Activated CD4-positive, alpha-beta T cell treated with anti-CD3 and anti-CD28 coated beads, Interleukin-2, amount 50 U/mL, for 4 hours (primary cell): ENCODE measurements around the gene HSDL1.

Source experiments
- DNase-seq, 2 experiments: peaks; one replicate each; pipeline ENCODE4 v3.0.0-alpha.2; 2020

Gene HSDL1

GRCh38 chr16:84175350-84176081, 30.5 kb upstream of the HSDL1 start:
- DNase-seq: peak; percentile 38 to 46

DNA sequence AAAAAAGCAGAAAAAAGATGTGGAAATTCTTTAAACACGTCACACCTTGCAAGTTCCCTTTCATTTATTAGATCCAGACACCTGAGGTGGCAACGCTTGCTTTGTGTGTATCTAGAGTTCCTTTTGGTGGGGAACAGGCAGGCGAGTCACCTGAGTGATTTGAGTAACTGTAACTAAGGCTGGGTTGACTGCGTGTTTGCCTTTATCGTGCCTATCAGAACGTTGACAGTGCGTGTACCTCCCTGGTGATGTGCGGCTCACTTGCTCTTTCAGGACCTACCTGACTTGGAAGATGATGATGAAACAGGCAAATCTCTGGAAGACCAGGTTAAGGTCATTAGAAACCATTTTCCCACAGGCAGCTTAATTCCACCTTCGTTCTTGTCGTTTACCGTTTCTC, 29.4 kb upstream of the HSDL1 start:
- DNase-seq: no peak

GRCh38 chr16:84169765-84170310, 24.9 kb upstream of the HSDL1 start:
- no peak for DNase-seq

- DNase-seq: no peak
These were observed 22.1 kb upstream of the HSDL1 start for GRCh38 chr16:84166796-84167695.

DNA sequence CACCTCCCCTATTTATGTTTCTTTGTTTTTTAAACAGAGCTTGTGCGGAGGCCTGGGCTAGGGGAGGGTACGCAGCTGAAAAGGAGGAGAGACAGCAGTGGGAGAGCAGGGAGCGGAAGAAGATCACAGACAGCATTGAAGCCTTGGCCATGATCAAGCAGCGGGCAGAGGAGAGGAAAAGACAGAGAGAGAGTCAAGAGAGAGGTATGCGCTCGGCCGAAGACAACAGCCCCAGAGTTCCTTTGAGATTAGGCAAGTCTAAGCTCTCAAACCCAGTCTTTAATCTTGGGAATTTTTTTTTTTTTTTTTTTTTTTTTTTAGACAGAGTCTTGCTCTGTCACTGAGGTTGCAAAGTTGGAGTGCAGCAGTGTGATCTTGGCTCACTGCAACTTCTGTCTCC, 20.8 kb upstream of the HSDL1 start:
- no peak for DNase-seq

DNA sequence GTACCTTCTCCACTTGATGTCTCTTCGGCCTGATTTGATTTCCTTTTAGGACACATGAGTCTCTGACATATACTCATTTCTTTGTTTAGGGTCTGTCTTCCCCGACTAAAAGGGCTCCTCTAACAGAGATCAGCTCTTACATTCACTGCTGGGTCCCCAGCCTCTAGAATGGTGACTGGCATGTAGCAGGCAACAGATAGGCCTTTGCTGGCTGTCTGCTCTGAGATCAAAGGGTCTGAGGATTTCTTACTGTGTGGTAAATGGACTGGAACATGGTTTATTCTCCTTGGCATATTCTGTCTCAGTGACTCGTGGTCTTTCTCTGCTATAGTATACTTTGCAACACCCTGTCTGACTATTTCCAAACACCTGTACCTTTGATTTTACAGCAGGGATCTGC, 16.8 kb upstream of the HSDL1 start:
- no peak for DNase-seq

DNA sequence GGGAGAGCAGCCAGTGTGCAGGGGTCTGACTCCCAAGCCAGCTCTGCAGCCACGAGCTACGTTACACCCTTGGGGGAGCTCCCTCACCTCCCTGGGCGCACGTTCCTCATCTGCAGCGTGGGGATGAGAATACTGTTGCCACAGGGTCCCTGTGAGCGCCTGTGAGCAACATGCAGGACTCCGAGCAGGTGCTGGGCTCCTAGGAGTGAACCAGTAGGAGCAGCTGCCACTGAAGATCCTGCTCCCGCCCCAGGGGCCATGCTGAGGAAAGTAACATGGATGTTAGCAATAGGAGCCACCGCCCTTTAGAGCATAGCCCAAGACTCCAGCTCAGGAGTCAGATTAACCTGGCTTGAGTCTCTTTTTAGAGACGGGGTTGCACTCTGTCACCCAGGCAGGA, 16.1 kb upstream of the HSDL1 start:
- DNase-seq: no peak

GRCh38 chr16:84159800-84160199, 14.8 kb upstream of the HSDL1 start:
- DNase-seq: no peak

GRCh38 chr16:84159007-84159406, 14.0 kb upstream of the HSDL1 start:
- DNase-seq: no peak

GRCh38 chr16:84156342-84156784, 11.4 kb upstream of the HSDL1 start:
- DNase-seq: no peak

DNA sequence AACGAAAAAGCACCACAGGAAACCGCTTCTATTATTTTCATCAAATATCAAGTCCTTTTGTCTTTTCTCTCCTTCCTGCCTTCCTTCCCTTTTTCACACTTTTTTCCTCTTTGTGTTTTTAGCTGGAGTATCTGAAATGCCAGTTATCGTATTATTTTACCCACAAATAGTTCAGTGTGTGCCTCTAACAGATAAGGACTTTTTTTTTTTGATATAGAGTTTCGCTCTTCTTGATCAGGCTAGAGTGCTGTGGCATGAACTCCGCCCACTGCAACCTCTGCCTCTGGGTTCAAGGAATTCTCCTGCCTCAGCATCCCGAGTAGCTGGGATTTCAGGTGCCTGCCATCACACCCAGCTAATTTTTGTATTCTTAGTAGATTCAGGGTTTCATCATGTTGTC, 10.8 kb upstream of the HSDL1 start:
- DNase-seq: no peak

- no peak for DNase-seq
These were observed 10.2 kb upstream of the HSDL1 start for GRCh38 chr16:84155226-84155625.

- no peak for DNase-seq
These were observed 8.8 kb upstream of the HSDL1 start for GRCh38 chr16:84153660-84154214.

DNA sequence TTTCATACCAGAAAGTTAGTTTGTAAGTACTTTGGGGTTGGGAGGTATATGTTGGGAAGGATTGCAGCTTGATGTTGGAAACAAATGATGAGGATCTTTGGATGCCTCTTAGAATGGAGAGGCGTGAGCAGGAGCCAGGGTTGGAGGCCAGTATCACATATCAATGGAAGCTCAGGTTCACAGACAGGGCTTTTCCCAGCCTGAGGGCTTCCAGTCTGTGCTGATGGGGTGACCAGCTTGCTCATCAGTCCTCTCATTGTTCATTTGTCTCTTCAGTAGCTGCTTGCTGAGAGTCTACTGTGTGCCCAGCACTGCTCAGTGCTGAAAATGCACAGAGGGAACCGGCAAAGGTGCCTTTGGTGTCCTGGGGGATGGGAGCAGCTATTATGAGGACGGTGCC, 5.9 kb upstream of the HSDL1 start:
- DNase-seq: no peak

DNA sequence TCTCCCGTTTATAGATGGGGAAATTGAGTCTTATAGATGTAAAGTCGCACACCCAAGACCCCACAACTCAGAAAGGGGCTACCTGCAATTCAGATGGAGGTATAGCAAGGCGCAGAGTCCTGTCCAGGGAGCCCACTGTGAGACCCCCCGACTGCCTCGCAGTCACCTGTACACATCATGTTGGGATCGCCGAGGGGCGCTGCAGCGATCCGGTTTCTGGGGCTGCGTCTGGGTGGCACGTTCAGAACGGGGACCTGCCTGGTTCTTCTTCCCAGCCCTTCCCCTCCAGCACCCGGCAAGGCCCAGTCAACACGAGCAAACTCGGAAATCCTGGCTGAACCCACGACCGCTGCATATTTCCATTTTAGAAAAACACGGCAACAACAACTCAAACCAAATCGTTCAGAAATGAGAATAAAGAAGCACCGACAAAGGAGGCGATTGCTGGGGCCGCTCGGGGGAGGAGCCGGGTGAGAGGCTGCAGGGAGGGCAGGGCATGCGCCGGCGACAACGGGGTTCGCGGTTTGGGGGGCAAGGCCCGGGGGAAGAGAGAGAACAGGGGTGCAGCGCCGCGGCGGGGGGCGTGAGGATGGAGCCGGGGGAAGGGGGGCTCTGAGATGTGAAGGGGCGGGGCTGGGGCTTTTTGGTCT, 643 bp downstream of the HSDL1 start:
- peak; percentile 6 to 18 for DNase-seq

GRCh38 chr16:84143784-84144199, 1.2 kb downstream of the HSDL1 start:
- DNase-seq: no peak

GRCh38 chr16:84143081-84143480, 1.9 kb downstream of the HSDL1 start:
- no peak for DNase-seq

DNA sequence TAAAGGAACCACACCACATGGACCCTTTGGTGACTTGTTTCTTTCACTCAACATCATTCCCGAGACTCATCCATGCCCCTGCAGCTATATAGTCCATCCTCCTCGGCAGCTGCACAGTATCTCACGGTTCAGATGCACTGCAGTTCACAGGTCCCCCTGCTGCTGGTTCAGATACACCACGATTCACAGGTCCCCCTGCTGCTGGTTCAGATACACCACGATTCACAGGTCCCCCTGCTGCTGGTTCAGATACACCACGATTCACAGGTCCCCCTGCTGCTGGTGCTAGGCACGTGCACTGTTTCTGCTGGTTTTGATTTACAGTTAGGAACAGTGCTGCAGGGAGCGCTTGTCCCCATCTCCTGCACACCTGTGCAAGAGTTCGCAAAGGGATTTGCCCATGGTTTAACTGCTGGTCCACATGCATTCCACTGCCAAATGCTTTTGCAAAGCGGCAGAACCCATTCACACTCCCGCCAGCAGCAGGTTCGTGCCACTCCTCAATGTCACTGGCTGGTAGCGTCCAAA, 3.8 kb downstream of the HSDL1 start:
- DNase-seq: peak in 1 of 2 experiments; percentile 7

- no peak for DNase-seq
These were observed 5.2 kb downstream of the HSDL1 start for GRCh38 chr16:84139628-84140258.

DNA sequence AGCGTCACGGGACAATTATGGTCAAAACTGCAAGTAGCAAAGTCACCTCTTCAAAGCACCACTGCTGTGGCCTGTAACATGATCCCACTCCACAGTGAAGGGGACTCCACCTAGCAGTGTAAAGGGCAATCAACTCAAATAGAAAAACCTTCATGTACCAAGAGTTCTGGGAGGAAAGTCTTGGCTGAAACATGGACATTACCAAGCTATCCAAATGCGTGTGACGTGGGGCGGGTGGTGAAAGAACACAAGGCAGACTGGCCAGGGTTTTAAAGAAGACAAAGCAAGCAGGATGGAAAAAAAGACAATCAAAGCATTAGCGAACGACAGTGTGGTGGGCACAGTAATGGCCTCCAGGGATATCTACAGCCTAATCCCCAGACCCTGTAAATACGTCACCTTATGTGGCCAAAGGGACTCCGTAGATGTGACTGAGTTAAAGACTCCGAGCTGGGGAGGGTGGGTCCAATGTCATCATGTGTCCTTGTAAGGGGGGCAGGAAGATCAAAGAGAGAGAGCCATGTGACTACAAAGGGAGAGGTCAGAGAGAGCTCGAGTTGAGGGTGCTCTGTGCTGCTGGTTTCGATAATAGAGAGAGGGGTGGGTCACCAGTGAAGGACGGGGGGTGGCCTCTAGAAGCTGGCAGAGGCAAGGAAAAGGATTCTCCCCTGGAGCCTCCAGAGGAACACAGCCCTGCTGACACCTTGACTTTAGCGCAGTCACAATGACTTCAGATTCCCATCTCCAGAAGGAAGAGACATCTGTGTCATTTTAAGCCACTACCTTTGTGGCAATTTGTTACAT, 6.0 kb downstream of the HSDL1 start:
- DNase-seq: no peak

DNA sequence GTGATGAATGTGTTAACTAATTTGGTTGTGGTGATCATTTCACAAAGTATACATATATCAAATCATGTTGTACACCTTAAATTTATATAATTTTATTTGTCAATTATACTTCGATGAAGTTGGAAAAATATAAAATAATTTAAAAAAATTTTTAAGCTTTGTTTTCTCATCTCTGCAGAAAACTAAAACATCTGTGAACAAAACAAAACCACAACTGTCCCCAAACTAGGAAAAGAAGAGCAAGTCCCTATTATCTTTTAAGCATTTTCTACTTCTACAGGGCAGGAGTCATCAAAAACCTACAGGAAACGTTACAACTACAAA, 6.5 kb downstream of the HSDL1 start:
- no peak for DNase-seq
